SK-N-SH (cell line): ENCODE measurements around the gene PGLYRP4. TPM values are rescaled to one million over a fixed set of nuclear protein-coding genes. Genes with fewer than 3 reads are reported as not detected.

ENCODE experiments used
- CTCF ChIA-PET: fragments of 300-600, 350-600 bp; formaldehyde crosslinking; extraction: SDS; loops from one replicate; lab custom pipeline; 2021; lab: Yijun Ruan, JAX
- POLR2A ChIA-PET: fragments of 350-600 bp; sonication (Branson Sonifier 250); formaldehyde crosslinking; extraction: SDS; loops from one replicate; lab custom pipeline; 2020; ENCODE audit warnings: antibody characterized with exemption, inconsistent platforms; lab: Yijun Ruan, JAX
- DNase-seq: peaks from one replicate; pipeline ENCODE4 v3.0.0; 2012
- H2AFZ ChIP-seq: fragments of 200-600 bp; sonication (generic); 2 replicates; pipeline ENCODE4 v1.8.1; 2016; ENCODE audit warnings: antibody characterized with exemption, mild to moderate bottlenecking, low read depth
- H3F3A ChIP-seq: fragments of 200-600 bp; sonication (generic); replicated peaks from 2 replicates; pipeline ENCODE3; 2016; ENCODE audit warnings: antibody characterized with exemption, mild to moderate bottlenecking; ENCODE audit not compliant: insufficient read depth
- H3K27ac ChIP-seq, 2 experiments: fragments of 200-500 bp in 1 of 2; fragments of 200-600 bp in 1 of 2; sonication (Bioruptor generic) in 1 of 2; sonication (generic), shearing (Covaris generic) in 1 of 2; 2 replicates each; pipeline versions ENCODE4 v1.5.1 to v1.6.1; 2014 to 2016; ENCODE audit warnings: low read depth in 2 of 2, inconsistent platforms in 1 of 2, low read length in 1 of 2, mild to moderate bottlenecking in 1 of 2, mixed read lengths in 1 of 2
- H3K27me3 ChIP-seq: fragments of 200-600 bp; sonication (generic), shearing (Covaris generic); 2 replicates; pipeline ENCODE4 v1.6.1; 2016; ENCODE audit warnings: mixed run types; ENCODE audit not compliant: insufficient read depth
- H3K36me3 ChIP-seq, 2 experiments: fragments of 200-500 bp in 1 of 2; fragments of 200-600 bp in 1 of 2; sonication (Bioruptor generic) in 1 of 2; sonication (generic) in 1 of 2; replicated peaks in 1 of 2; 2 replicates each; pipeline versions ENCODE3 to v1.5.1; 2014 to 2016; ENCODE audit warnings: low read length in 1 of 2, mild to moderate bottlenecking in 1 of 2; ENCODE audit not compliant: insufficient read depth in 2 of 2, control insufficient read depth in 1 of 2
- H3K4me1 ChIP-seq, 2 experiments: fragments of 200-500 bp in 1 of 2; fragments of 200-600 bp in 1 of 2; sonication (Bioruptor generic) in 1 of 2; sonication (generic), shearing (Covaris generic) in 1 of 2; 2 replicates each; pipeline versions ENCODE4 v1.5.1 to v1.6.1; 2014 to 2016; ENCODE audit warnings: low read depth in 1 of 2, low read length in 1 of 2, mixed run types in 1 of 2; ENCODE audit not compliant: insufficient read depth in 2 of 2, control insufficient read depth in 1 of 2
- H3K4me2 ChIP-seq: fragments of 200-600 bp; sonication (generic), shearing (Covaris generic); 2 replicates; pipeline ENCODE4 v1.6.1; 2017; ENCODE audit warnings: mixed run types
- H3K4me3 ChIP-seq, 2 experiments: fragments of 200-500 bp in 1 of 2; fragments of 200-600 bp in 1 of 2; sonication (Bioruptor generic) in 1 of 2; sonication (generic), shearing (Covaris generic) in 1 of 2; 2 replicates each; pipeline versions ENCODE4 v1.5.1 to v1.8.1; 2014 to 2016; ENCODE audit warnings: low read depth in 2 of 2, inconsistent platforms in 1 of 2, low read length in 1 of 2, mild to moderate bottlenecking in 1 of 2, mixed read lengths in 1 of 2, moderate library complexity in 1 of 2
- H3K79me2 ChIP-seq: fragments of 200-600 bp; sonication (generic); 2 replicates; pipeline ENCODE4 v1.8.1; 2017; ENCODE audit warnings: mild to moderate bottlenecking; ENCODE audit not compliant: insufficient read depth
- H3K9ac ChIP-seq: fragments of 200-600 bp; sonication (generic); 2 replicates; pipeline ENCODE4 v1.6.1; 2017; ENCODE audit warnings: mixed run types
- H3K9me2 ChIP-seq: fragments of 200-600 bp; sonication (generic); 2 replicates; pipeline ENCODE4 v1.6.1; 2017; ENCODE audit warnings: mixed run types
- H3K9me3 ChIP-seq: fragments of 200-600 bp; sonication (generic); 2 replicates; pipeline ENCODE4 v1.6.1; 2017; ENCODE audit warnings: mixed run types, mild to moderate bottlenecking, moderate library complexity
- H4K20me1 ChIP-seq: fragments of 200-600 bp; sonication (generic); 2 replicates; pipeline ENCODE4 v1.6.1; 2017; ENCODE audit warnings: mild to moderate bottlenecking, mixed run types; ENCODE audit not compliant: insufficient read depth
- EZH2phosphoT487 ChIP-seq: fragments of 200-600 bp; sonication (generic); IDR thresholded peaks from 2 replicates; pipeline ENCODE4 v1.6.1; 2017; ENCODE audit warnings: low read depth, mixed run types, mild to moderate bottlenecking, antibody characterized with exemption, moderate library complexity, borderline replicate concordance
- FOSL2 ChIP-seq: IDR thresholded peaks from 2 replicates; pipeline ENCODE4 v1.4.0; 2012; ENCODE audit warnings: low read depth, mild to moderate bottlenecking, moderate library complexity, borderline replicate concordance
- IRF3 ChIP-seq: fragments of 150-350 bp; IDR thresholded peaks from 2 replicates; pipeline ENCODE4 v1.6.1; 2016; ENCODE audit warnings: mild to moderate bottlenecking, low read depth, low read length
- MXI1 ChIP-seq: IDR thresholded peaks from 2 replicates; pipeline ENCODE4 v1.6.1; 2012; ENCODE audit warnings: mild to moderate bottlenecking, low read depth, low read length, improper control_type of control experiment
- NFIC ChIP-seq: IDR thresholded peaks from 2 replicates; pipeline ENCODE4 v1.4.0; 2012; ENCODE audit warnings: borderline replicate concordance
- NRF1 ChIP-seq: IDR thresholded peaks from 2 replicates; pipeline ENCODE4 v1.6.1; 2012; ENCODE audit warnings: low read depth, mild to moderate bottlenecking, low read length
- PBX3 ChIP-seq: IDR thresholded peaks from 2 replicates; pipeline ENCODE4; 2012
- RCOR1 ChIP-seq: fragments of 150-350 bp; IDR thresholded peaks from 2 replicates; pipeline ENCODE4 v1.6.1; 2017; ENCODE audit warnings: antibody characterized with exemption, low read length
- SIN3A ChIP-seq: IDR thresholded peaks from 2 replicates; pipeline ENCODE4 v1.6.1; 2012; ENCODE audit warnings: low read depth, mild to moderate bottlenecking, low read length, moderate library complexity, borderline replicate concordance
- SMC3 ChIP-seq: IDR thresholded peaks from 2 replicates; pipeline ENCODE4 v1.6.1; 2012; ENCODE audit warnings: low read depth, low read length, improper control_type of control experiment
- USF1 ChIP-seq: IDR thresholded peaks from 2 replicates; pipeline ENCODE4 v1.4.0; 2012; ENCODE audit warnings: low read depth, borderline replicate concordance
- USF2 ChIP-seq: fragments of 150-350 bp; IDR thresholded peaks from 2 replicates; pipeline ENCODE4 v1.6.1; 2017; ENCODE audit warnings: antibody characterized with exemption, low read length, low read depth, borderline replicate concordance
- WGBS: methylation state at CpG from one replicate; pipeline ENCODE4 v1.1.6; 2017; ENCODE audit warnings: low lambda C conversion rate; 5-methylcytosine and 5-hydroxymethylcytosine counted together
- polyA plus RNA-seq, 3 experiments: library from polyadenylated mRNA; depleted of rRNA; stranded (reverse); fragments of >200 nt; gene quantifications; 2 replicates each; pipeline ENCODE4 v1.2.3, GENCODE V29; 2012

PGLYRP4 gene
- polyA plus RNA-seq, 1 of the 3 experiments (the other 2 are of a cell fraction): not detected

GRCh38 chr1:153379591-153379990 is 30.9 kb upstream of the PGLYRP4 start:
- H3K4me2 ChIP-seq: no peak overlapping the region
- H3K9me2 ChIP-seq: no peaks in the 10 kb centered on the region
- no peaks in the 10 kb centered on the region for H3K79me2 ChIP-seq
- ChIA-PET CTCF (no interaction called here), POLR2A (no interaction called here)
- 11% methylated on average over 9 of the region's 10 CpGs for WGBS
- no peaks in the 10 kb centered on the region for H3K9me3 ChIP-seq
- no peak overlapping the region for H3K27ac ChIP-seq
- H3K36me3 ChIP-seq: no peaks in the 10 kb centered on the region
- no peak overlapping the region for H3K4me3 ChIP-seq
- H2AFZ ChIP-seq: no peak overlapping the region
- TF ChIP-seq RCOR1 (no peak), FOSL2 (no peak), USF1 (no peak), SIN3A (no peak), EZH2phosphoT487 (no peak), NFIC (no peak)
- TF ChIP-seq, all 33 proteins: peak for 0
- no peak for DNase-seq
- Histone ChIP-seq H3K27me3 (no peaks in the 10 kb centered on the region; the same call in 1 of the 2 replicates), H3F3A (no peaks in the 10 kb centered on the region), H3K9ac (no peak overlapping the region), H3K4me1 (no peaks in the 10 kb centered on the region), H4K20me1 (no peaks in the 10 kb centered on the region)

GRCh38 chr1:153375511-153375910 is 26.9 kb upstream of the PGLYRP4 start, which contains the start of gene S100A12:
S100A12 (minus strand) TSS chr1:153375621; CDS start chr1:153374592, 1,029 bp downstream.
- WGBS: 0% methylated on average over 1 of the region's 1 CpG
- DNase-seq: no peak
- H3K79me2 ChIP-seq: no peaks in the 10 kb centered on the region
- no peak within 1 kb of the TSS for H3K4me3 ChIP-seq
- no peaks in the 10 kb centered on the region for H3K9me3 ChIP-seq
- no peaks in the 10 kb centered on the region for H3K9me2 ChIP-seq
- H3K9ac ChIP-seq: no peak within 1 kb of the TSS
- no peaks in the 10 kb centered on the region for H4K20me1 ChIP-seq
- no peak within 1 kb of the TSS for H3K4me2 ChIP-seq
- H3F3A ChIP-seq: no peaks in the 10 kb centered on the region
- no peak within 1 kb of the TSS for H3K27ac ChIP-seq
- H3K4me1 ChIP-seq: no peaks in the 10 kb centered on the region
- TF ChIP-seq SMC3: no peak
- TF ChIP-seq IRF3: no peak
- TF ChIP-seq SIN3A: no peak
- no peak for TF ChIP-seq USF1
- TF ChIP-seq NRF1: no peak
- TF ChIP-seq PBX3: no peak
- TF ChIP-seq MXI1: no peak
- TF ChIP-seq USF2: no peak
- no peaks in the 10 kb centered on the region; the same call in 1 of the 2 replicates for H3K27me3 ChIP-seq
- no peak within 1 kb of the TSS for H2AFZ ChIP-seq
- no peaks in the 10 kb centered on the region for H3K36me3 ChIP-seq
- ChIA-PET CTCF (interaction anchor here (0.9 to 1.6 kb wide), 2 partner anchors 23 to 119 kb away, joined by 6 to 7 read pairs; no protein-coding TSS in a partner anchor), POLR2A (no interaction called here)
